Bronchial epithelial cell (primary cell): ENCODE results near the gene RHBDL3. TPM values are rescaled to one million over a fixed set of nuclear protein-coding genes. Genes with fewer than 3 reads are reported as not detected.
"Not testable (repeated sequence)": the region's sequence is repeated elsewhere in the genome, so short reads cannot be mapped to it uniquely, and the experiment has no call there.

Experiments used
- DNase-seq: peaks from one replicate; pipeline ENCODE4 v3.0.0-alpha.2; 2010; ENCODE audit warnings: low read depth
- FAIRE-seq: peaks from 2 replicates; lab custom pipeline; 2011; peaks lifted over from hg19 to GRCh38; lab: Jason Lieb, UNC
- H3K27me3 ChIP-seq: 2 replicates; pipeline ENCODE4 v1.5.1; 2011; ENCODE audit warnings: low read length; ENCODE audit not compliant: control insufficient read depth, insufficient read depth
- H3K36me3 ChIP-seq: 2 replicates; pipeline ENCODE4 v1.5.1; 2011; ENCODE audit warnings: low read length; ENCODE audit not compliant: control insufficient read depth, insufficient read depth
- H3K4me3 ChIP-seq: 2 replicates; pipeline ENCODE4 v1.5.1; 2011; ENCODE audit warnings: mild to moderate bottlenecking, low read depth, low read length, control low read depth
- total RNA-seq: library from RNA; depleted of rRNA; stranded (reverse); fragments of >200 nt; gene quantifications from 2 replicates; pipeline ENCODE4 v1.2.1, GENCODE V29; 2014
- TF ChIP-seq, protein P1 (sequence below): IDR thresholded peaks from 2 replicates; pipeline ENCODE4 v1.5.1; 2011; ENCODE audit warnings: mild to moderate bottlenecking, moderate library complexity, low read length, control low read depth, inconsistent platforms; ENCODE audit not compliant: insufficient read depth, severe bottlenecking

Gene RHBDL3
- total RNA-seq, 1 donor from 2014 or later: not detected

DNA sequence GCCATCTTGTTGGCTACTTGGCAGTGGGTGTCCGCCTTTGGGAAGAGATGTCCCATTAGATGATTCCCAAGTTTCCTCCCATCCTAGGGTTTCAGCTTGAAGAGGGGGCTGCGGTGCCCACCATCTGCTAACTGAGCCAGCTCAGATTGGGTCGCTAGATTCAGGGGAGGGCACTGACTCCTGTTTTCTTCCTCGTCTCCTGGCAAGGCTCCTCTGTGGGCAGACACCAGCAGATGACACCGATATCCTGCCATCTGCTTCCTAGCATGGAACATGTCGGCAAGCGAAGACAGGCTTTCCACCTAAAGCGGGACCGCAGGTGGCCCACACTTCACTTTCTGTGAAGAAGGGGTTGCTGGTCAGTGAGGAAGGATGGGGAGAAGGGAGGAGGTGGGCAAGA lies 49.0 kb downstream of the RHBDL3 start:
- no peak overlapping the region for H3K4me3 ChIP-seq
- TF ChIP-seq, protein P1, sequence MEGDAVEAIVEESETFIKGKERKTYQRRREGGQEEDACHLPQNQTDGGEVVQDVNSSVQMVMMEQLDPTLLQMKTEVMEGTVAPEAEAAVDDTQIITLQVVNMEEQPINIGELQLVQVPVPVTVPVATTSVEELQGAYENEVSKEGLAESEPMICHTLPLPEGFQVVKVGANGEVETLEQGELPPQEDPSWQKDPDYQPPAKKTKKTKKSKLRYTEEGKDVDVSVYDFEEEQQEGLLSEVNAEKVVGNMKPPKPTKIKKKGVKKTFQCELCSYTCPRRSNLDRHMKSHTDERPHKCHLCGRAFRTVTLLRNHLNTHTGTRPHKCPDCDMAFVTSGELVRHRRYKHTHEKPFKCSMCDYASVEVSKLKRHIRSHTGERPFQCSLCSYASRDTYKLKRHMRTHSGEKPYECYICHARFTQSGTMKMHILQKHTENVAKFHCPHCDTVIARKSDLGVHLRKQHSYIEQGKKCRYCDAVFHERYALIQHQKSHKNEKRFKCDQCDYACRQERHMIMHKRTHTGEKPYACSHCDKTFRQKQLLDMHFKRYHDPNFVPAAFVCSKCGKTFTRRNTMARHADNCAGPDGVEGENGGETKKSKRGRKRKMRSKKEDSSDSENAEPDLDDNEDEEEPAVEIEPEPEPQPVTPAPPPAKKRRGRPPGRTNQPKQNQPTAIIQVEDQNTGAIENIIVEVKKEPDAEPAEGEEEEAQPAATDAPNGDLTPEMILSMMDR: no peak
- FAIRE-seq (no peak), DNase-seq (no peak)
- H3K27me3 ChIP-seq: peaks cover 2% of the 10 kb centered on the region
- no peaks in the 10 kb centered on the region for H3K36me3 ChIP-seq

DNA sequence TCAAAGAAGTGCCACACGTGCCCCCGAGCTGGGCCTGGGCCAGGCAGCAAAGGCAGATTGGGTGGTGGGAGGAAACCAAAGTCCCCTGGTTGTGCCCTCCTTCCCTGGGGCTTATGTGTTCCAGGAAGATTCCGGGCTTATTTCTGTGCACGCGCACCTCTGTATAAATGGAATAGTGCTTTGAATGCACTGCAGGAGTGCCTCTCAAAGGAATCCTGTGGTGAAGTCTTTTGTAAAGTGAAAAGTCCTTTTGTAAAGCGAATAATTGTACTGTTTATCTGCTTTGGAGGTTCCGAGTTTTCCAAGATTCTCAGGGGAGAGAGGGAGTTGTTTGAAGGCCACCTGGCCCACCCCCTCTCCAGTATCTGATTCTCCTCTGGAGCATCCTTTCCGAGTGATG lies 49.5 kb downstream of the RHBDL3 start:
- DNase-seq (no peak), FAIRE-seq (no peak)
- Histone ChIP-seq H3K27me3 (peaks cover 2% of the 10 kb centered on the region), H3K4me3 (no peak overlapping the region), H3K36me3 (no peaks in the 10 kb centered on the region)
- TF ChIP-seq, protein P1: no peak

DNA sequence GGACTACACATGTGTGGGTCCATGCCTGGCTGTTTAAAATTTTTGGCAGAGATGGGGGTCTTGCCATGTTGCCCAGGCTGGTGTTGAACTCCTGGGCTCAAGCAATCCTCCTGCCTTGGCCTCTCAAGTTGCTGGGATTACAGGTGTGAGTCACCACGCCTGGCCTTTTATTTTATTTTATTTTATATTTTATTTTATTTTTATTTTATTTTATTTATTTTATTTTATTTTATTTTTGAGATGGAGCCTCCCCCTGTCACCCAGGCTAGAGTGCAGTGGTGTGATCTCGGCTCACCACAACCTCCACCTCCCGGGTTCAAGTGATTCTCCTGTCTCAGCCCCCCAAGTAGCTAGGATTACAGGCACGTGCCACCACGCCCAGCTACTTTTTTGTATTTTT lies 51.0 kb downstream of the RHBDL3 start:
- FAIRE-seq, H3K4me3 ChIP-seq, H3K27me3 ChIP-seq, DNase-seq, H3K36me3 ChIP-seq: not testable (repeated sequence)

DNA sequence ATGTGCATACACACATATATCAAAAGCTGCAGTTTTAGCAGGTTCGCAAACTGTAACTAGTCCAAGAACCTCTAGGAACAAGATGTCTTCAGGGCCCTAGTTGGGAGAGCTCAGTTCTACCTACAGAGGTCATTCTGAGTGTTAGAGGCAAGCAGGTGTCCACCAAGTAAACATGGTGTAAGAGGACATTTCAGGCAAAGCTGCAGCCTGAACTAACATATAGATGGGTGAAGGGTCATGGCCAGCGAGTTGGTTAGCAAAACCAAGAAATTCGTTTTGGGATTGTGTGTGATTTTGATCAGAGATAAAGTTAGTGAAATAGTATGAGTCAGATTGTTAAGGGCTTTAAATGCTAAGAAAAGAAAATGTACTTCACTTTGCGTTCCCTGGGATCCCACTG lies 51.7 kb downstream of the RHBDL3 start:
- no peak for FAIRE-seq
- H3K4me3 ChIP-seq: no peak overlapping the region
- peaks cover 2% of the 10 kb centered on the region for H3K27me3 ChIP-seq
- TF ChIP-seq, protein P1: no peak
- no peak for DNase-seq
- H3K36me3 ChIP-seq: no peaks in the 10 kb centered on the region

DNA sequence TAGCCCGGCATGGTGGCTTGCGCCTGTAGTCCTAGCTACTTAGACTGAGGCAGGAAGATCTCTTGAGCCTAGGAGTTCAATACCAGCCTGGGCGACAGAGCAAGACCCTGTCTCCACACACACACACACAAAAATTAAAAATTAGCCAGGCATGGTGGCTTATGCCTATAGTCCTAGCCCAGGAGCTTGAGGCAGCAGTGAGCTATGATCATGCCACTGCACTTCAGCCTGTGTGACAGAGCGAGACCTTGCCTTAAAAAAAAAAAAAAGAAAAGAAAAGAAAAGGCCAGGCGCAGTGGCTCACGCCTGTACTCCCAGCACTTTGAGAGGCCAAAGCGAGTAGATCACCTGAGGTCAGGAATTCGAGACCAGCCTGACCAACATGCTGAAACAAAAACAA lies 52.4 kb downstream of the RHBDL3 start:
- DNase-seq: no peak
- no peak overlapping the region for H3K4me3 ChIP-seq
- H3K27me3 ChIP-seq: peaks cover 2% of the 10 kb centered on the region
- H3K36me3 ChIP-seq: no peaks in the 10 kb centered on the region
- no peak for FAIRE-seq
- TF ChIP-seq, protein P1: no peak

DNA sequence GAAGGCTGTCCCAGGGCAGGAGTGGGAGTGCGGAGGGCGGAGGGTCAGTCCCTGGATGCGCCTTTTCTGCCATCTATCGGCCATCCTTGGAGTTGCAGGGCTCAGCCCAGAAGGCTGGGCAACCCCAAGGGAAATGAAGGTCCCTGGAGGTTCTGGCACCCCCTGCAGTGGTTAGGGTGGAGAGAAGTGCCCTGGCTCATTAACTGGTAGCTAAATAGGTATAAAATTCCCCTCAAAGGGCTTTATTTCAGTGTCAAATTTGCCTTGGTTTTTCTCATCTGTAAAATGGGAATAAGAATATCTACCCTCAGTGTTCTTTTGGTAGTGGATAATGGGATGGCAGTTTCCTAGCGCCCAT lies 53.9 kb downstream of the RHBDL3 start:
- no peak overlapping the region for H3K4me3 ChIP-seq
- peaks cover 2% of the 10 kb centered on the region for H3K27me3 ChIP-seq
- DNase-seq: peak; percentile 32
- H3K36me3 ChIP-seq: no peaks in the 10 kb centered on the region
- TF ChIP-seq, protein P1: peak; percentile 94
- FAIRE-seq: no peak

DNA sequence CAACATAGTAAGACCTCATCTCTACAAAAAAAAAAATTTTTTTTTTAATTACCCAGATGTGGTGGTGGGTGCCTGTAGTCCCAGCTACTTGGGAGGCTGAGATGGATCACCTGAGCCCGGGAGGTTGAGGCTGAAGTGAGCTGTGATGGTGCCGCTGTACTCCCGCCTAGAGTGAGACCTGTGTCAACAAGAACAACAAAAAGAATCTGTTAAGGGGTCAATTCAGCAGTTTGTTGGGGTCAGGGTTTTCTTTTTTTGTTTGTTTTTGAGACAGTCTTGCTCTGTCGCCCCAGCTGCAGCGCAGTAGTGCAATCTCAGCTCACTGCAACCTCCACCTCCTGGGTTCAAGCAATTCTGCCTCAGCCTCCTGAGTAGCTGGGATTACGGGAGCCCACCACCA lies 54.4 kb downstream of the RHBDL3 start:
- H3K36me3 ChIP-seq, H3K4me3 ChIP-seq, FAIRE-seq, DNase-seq, H3K27me3 ChIP-seq: not testable (repeated sequence)
